Parathyroid adenoma (tissue), 2 donors: ENCODE measurements around the gene TEX30.

Experiments used
- H2AFZ ChIP-seq: fragments of 300-600 bp; sonication (generic); one replicate; pipeline ENCODE4 v1.7.0; 2017; ENCODE audit warnings: antibody characterized with exemption, mild to moderate bottlenecking
- H3K27ac ChIP-seq: fragments of 300-600 bp; sonication (generic); one replicate; pipeline ENCODE4 v1.7.0; 2017
- H3K27me3 ChIP-seq: fragments of 300-600 bp; sonication (generic); one replicate; pipeline ENCODE4 v1.7.0; 2017; ENCODE audit warnings: low read length; ENCODE audit not compliant: control insufficient read depth, insufficient read depth
- H3K36me3 ChIP-seq: fragments of 300-600 bp; sonication (generic); one replicate; pipeline ENCODE4 v1.7.0; 2017; ENCODE audit warnings: low read length; ENCODE audit not compliant: control insufficient read depth, insufficient read depth
- H3K4me1 ChIP-seq: fragments of 300-600 bp; sonication (generic); one replicate; pipeline ENCODE4 v1.7.0; 2017; ENCODE audit warnings: control low read depth
- H3K4me2 ChIP-seq: fragments of 300-600 bp; sonication (generic); one replicate; pipeline ENCODE4 v1.7.0; 2017; ENCODE audit warnings: low read length
- H3K4me3 ChIP-seq: fragments of 300-600 bp; sonication (generic); one replicate; pipeline ENCODE4 v1.7.0; 2017; ENCODE audit warnings: low read depth, low read length
- H3K79me2 ChIP-seq: fragments of 300-600 bp; sonication (generic); one replicate; pipeline ENCODE4 v1.7.0; 2017; ENCODE audit warnings: control low read depth
- H3K9ac ChIP-seq: fragments of 300-600 bp; sonication (generic); one replicate; pipeline ENCODE4 v1.7.0; 2017; ENCODE audit warnings: mild to moderate bottlenecking
- H3K9me3 ChIP-seq: fragments of 300-600 bp; sonication (generic); one replicate; pipeline ENCODE4 v1.7.0; 2017; ENCODE audit warnings: low read length; ENCODE audit not compliant: control insufficient read depth
- CTCF ChIP-seq: fragments of 300-600 bp; sonication (generic); IDR thresholded peaks from one replicate; pipeline ENCODE4 v1.7.0; 2017; ENCODE audit warnings: antibody characterized with exemption, mild to moderate bottlenecking
- donor health status: primary hyperparathyroidism.

The TEX30 gene

GRCh38 chr13:102814793-102815192 is 41.2 kb upstream of the TEX30 start:
- no peak overlapping the region for H3K27ac ChIP-seq
- no peak overlapping the region for H3K4me3 ChIP-seq

GRCh38 chr13:102814025-102814607 is 40.5 kb upstream of the TEX30 start:
- H3K9me3 ChIP-seq = no peaks in the 10 kb centered on the region
- H3K4me3 ChIP-seq = no peak overlapping the region
- no peak overlapping the region for H3K27ac ChIP-seq
- no peaks in the 10 kb centered on the region for H3K4me1 ChIP-seq
- no peaks in the 10 kb centered on the region for H3K36me3 ChIP-seq
- H3K27me3 ChIP-seq = no peaks in the 10 kb centered on the region
- peaks cover 13% of the 10 kb centered on the region for H3K79me2 ChIP-seq
- H3K4me2 ChIP-seq = no peak overlapping the region
- no peak overlapping the region for H3K9ac ChIP-seq
- TF ChIP-seq CTCF = no peak
- H2AFZ ChIP-seq = no peak overlapping the region

More at GRCh38 chr13:102814793-102815192, 41.2 kb upstream of the TEX30 start:
- Histone ChIP-seq H3K4me1 (no peaks in the 10 kb centered on the region), H3K27me3 (no peaks in the 10 kb centered on the region), H3K9me3 (no peaks in the 10 kb centered on the region), H3K36me3 (no peaks in the 10 kb centered on the region), H2AFZ (no peak overlapping the region), H3K9ac (no peak overlapping the region), H3K4me2 (no peak overlapping the region), H3K79me2 (peaks cover 13% of the 10 kb centered on the region)
- TF ChIP-seq CTCF = no peak

GRCh38 chr13:102812611-102813287 is 39.2 kb upstream of the TEX30 start:
- Histone ChIP-seq H3K4me3 (no peak overlapping the region), H3K36me3 (no peaks in the 10 kb centered on the region), H3K9me3 (no peaks in the 10 kb centered on the region), H3K4me1 (no peaks in the 10 kb centered on the region), H3K27me3 (no peaks in the 10 kb centered on the region), H2AFZ (no peak overlapping the region), H3K9ac (no peak overlapping the region), H3K79me2 (peaks cover 13% of the 10 kb centered on the region), H3K27ac (no peak overlapping the region), H3K4me2 (no peak overlapping the region)
- TF ChIP-seq CTCF = no peak

- peaks cover 16% of the 10 kb centered on the region for H3K79me2 ChIP-seq
- H3K36me3 ChIP-seq = no peaks in the 10 kb centered on the region
- no peaks in the 10 kb centered on the region for H3K9me3 ChIP-seq
- no peak overlapping the region for H2AFZ ChIP-seq
- H3K9ac ChIP-seq = no peak overlapping the region
- no peaks in the 10 kb centered on the region for H3K27me3 ChIP-seq
- H3K4me2 ChIP-seq = no peak overlapping the region
- H3K4me3 ChIP-seq = no peak overlapping the region
- no peaks in the 10 kb centered on the region for H3K4me1 ChIP-seq
- TF ChIP-seq CTCF = no peak
- no peak overlapping the region for H3K27ac ChIP-seq
Measured at GRCh38 chr13:102807699-102808098, 34.1 kb upstream of the TEX30 start.

- Histone ChIP-seq H3K4me2 (no peak overlapping the region), H3K79me2 (peaks cover 9% of the 10 kb centered on the region), H3K9me3 (no peaks in the 10 kb centered on the region), H3K4me3 (no peak overlapping the region), H3K36me3 (no peaks in the 10 kb centered on the region), H3K4me1 (no peaks in the 10 kb centered on the region), H3K27me3 (no peaks in the 10 kb centered on the region), H3K9ac (no peak overlapping the region), H2AFZ (no peak overlapping the region), H3K27ac (no peak overlapping the region)
- TF ChIP-seq CTCF = no peak
Measured at GRCh38 chr13:102805680-102806079, 32.1 kb upstream of the TEX30 start.
